Measurements from ENCODE around the gene SETD6. TPM values are rescaled to one million over a fixed set of nuclear protein-coding genes. Genes with fewer than 3 reads are reported as not detected.
A peak's percentile ranks its signal among the peaks of the same experiment; 100 is the strongest.
"Not testable (repeated sequence)": the region's sequence is repeated elsewhere in the genome, so short reads cannot be mapped to it uniquely, and the experiment has no call there.

Gene SETD6
- total RNA-seq, 2 experiments from 2014 or later = 8.9 to 9.2 TPM

- Mint-ChIP-seq H3K27me3 (peaks cover 5% of the 10 kb centered on the region), H3K9me3 (no peaks in the 10 kb centered on the region), H3K36me3 (ENCODE audit: low read depth) (no peaks in the 10 kb centered on the region), H3K4me3 (no peak overlapping the region), H3K4me1 (no peaks in the 10 kb centered on the region), H3K27ac (no peak overlapping the region)
- CTCF ChIA-PET = no interaction called here
- no peak for DNase-seq
- POLR2A ChIA-PET = no interaction called here
These were observed 33.4 kb upstream of the SETD6 start for GRCh38 chr16:58481931-58482330.

GRCh38 chr16:58485184-58485887, 30.0 kb upstream of the SETD6 start:
- H3K27me3 Mint-ChIP-seq = peaks cover 3% of the 10 kb centered on the region
- POLR2A ChIA-PET = no interaction called here
- CTCF ChIA-PET = interaction anchor here (0.5 to 7.4 kb wide), 4 partner anchors 10 to 302 kb away, joined by 3 to 213 read pairs (median 4); no protein-coding TSS in a partner anchor
- H3K9me3 Mint-ChIP-seq = no peaks in the 10 kb centered on the region
- no peak for DNase-seq
- H3K4me3 Mint-ChIP-seq = no peak overlapping the region
- H3K36me3 Mint-ChIP-seq (ENCODE audit: low read depth) = no peaks in the 10 kb centered on the region
- no peaks in the 10 kb centered on the region for H3K4me1 Mint-ChIP-seq
- H3K27ac Mint-ChIP-seq = no peak overlapping the region

GRCh38 chr16:58487566-58488351, 27.6 kb upstream of the SETD6 start:
- Mint-ChIP-seq H3K27me3 (peaks cover 3% of the 10 kb centered on the region), H3K27ac (no peak overlapping the region), H3K9me3 (no peaks in the 10 kb centered on the region), H3K4me3 (no peak overlapping the region), H3K4me1 (no peaks in the 10 kb centered on the region), H3K36me3 (ENCODE audit: low read depth) (no peaks in the 10 kb centered on the region)
- peak; percentile 74 for DNase-seq
- ChIA-PET POLR2A (interaction anchor here (2.4 kb wide), 1 partner anchor 151 kb away, joined by 9 read pairs; no protein-coding TSS in a partner anchor), CTCF (interaction anchor here (0.6 to 7.4 kb wide), 13 partner anchors 26 to 188 kb away, joined by 3 to 213 read pairs (median 3); partner anchors contain the start of gene GINS3)

DNA sequence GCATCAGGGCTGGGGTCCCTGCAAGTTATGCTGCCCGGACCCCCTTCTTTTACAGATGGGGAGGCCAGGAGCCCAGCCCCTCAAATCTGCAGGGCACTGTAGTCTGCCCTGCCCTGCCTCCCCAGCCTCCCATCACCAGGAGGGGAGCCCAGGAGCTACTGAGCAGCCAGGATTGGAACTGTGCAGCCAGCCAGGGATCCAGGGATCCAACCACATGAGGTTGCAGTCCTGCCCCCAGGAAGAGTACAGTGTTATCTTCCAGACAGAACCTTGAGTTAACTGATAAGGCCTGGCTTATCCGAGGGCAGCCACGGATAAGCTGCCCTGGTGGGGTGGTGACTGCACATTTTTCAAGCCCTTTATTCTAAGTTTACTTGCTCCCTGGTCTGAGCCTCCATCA, 26.8 kb upstream of the SETD6 start:
- no peak overlapping the region for H3K4me3 Mint-ChIP-seq
- CTCF ChIA-PET = interaction anchor here (0.6 to 7.4 kb wide), 9 partner anchors 30 to 189 kb away, joined by 3 to 213 read pairs (median 3); no protein-coding TSS in a partner anchor

DNA sequence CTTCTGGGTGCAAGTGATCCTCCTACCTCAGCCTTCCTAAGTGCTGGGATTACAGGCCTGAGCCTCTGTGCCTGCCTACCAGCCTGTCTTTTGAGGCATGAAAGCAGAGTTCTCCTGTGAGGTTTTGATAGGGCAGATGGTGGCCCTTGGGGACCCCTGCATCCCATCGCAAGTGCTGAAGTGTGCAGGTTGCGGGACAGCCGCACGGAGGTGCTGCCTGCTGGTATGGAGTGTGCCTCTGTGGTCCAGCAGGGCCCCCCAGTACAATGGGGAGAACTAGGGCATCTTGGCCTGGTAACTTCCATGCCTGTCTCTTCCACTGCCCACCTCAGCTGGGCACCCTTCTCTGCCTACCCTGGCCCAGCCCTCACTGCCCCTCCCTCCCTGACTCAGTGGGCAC, 25.3 kb upstream of the SETD6 start:
- ChIA-PET POLR2A (no interaction called here), CTCF (interaction anchor here (1.0 to 7.4 kb wide), 2 partner anchors 15 to 152 kb away, joined by 3 to 213 read pairs; no protein-coding TSS in a partner anchor)
- Mint-ChIP-seq H3K4me1 (peaks cover 3% of the 10 kb centered on the region), H3K27ac (no peak overlapping the region), H3K36me3 (ENCODE audit: low read depth) (no peaks in the 10 kb centered on the region), H3K9me3 (no peaks in the 10 kb centered on the region), H3K27me3 (peaks cover 6% of the 10 kb centered on the region), H3K4me3 (no peak overlapping the region)
- no peak for DNase-seq

More for the DNA sequence above, 26.8 kb upstream of the SETD6 start:
- H3K27ac Mint-ChIP-seq = no peak overlapping the region
- no peaks in the 10 kb centered on the region for H3K4me1 Mint-ChIP-seq
- DNase-seq = no peak
- no peaks in the 10 kb centered on the region for H3K9me3 Mint-ChIP-seq
- H3K27me3 Mint-ChIP-seq = peaks cover 6% of the 10 kb centered on the region
- POLR2A ChIA-PET = interaction anchor here (2.4 kb wide), 1 partner anchor 152 kb away, joined by 9 read pairs; no protein-coding TSS in a partner anchor
- H3K36me3 Mint-ChIP-seq (ENCODE audit: low read depth) = no peaks in the 10 kb centered on the region

DNA sequence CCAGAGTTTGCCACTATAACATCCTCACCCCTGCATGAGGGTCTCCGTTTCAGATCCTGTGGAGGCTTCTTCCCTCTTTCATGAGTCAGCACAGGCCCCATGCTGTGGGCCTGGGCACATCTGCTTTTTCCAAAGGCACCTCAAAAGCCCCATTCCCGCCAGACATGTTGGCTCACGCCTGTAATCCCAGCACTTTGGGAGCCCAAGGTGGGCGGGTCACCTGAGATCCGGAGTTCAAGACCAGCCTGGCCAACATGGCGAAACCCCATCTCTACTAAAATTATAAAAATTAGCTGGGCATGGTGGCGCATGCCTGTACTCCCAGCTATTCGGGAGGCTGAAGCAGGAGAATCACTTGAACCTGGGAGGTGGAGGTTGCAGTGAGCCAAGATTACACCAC, 24.8 kb upstream of the SETD6 start:
- POLR2A ChIA-PET; H3K27me3 Mint-ChIP-seq; H3K9me3 Mint-ChIP-seq; H3K4me3 Mint-ChIP-seq; H3K27ac Mint-ChIP-seq; H3K36me3 Mint-ChIP-seq (ENCODE audit: low read depth); H3K4me1 Mint-ChIP-seq; DNase-seq: not testable (repeated sequence)
- CTCF ChIA-PET = interaction anchor here (1.0 to 4.1 kb wide), 3 partner anchors 15 to 155 kb away, joined by 3 to 29 read pairs (median 3); no protein-coding TSS in a partner anchor

DNA sequence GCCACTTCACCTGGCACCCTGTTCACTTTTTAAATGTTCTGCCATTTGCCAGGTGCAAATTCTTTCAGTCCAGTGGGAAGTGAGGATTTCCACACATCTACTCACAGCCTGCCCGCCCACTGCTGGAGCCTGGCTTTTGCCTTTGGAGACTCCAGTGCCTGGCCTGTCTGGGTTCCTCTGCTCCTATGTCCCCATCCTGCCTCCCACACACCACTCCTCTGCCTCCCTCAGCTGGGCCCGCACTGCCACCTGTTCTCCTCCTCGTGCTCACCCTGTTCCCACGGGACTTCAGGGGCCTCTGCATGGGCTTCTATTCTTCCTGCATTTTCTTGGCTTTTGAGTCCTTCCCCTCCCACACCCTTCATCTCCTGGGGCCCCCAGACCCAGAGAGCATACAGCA, 23.3 kb upstream of the SETD6 start:
- Mint-ChIP-seq H3K9me3 (no peaks in the 10 kb centered on the region), H3K27me3 (peaks cover 2% of the 10 kb centered on the region), H3K4me3 (no peak overlapping the region), H3K4me1 (peaks cover 15% of the 10 kb centered on the region), H3K36me3 (ENCODE audit: low read depth) (no peaks in the 10 kb centered on the region), H3K27ac (no peak overlapping the region)
- CTCF ChIA-PET = interaction anchor here (0.6 to 4.1 kb wide), 3 partner anchors 143 to 156 kb away, joined by 3 to 29 read pairs (median 6); no protein-coding TSS in a partner anchor
- no peak for DNase-seq
- POLR2A ChIA-PET = no interaction called here

- Mint-ChIP-seq H3K27me3 (peaks cover 2% of the 10 kb centered on the region), H3K4me1 (peaks cover 16% of the 10 kb centered on the region), H3K4me3 (no peak overlapping the region), H3K27ac (no peak overlapping the region), H3K36me3 (ENCODE audit: low read depth) (no peaks in the 10 kb centered on the region), H3K9me3 (no peaks in the 10 kb centered on the region)
- ChIA-PET POLR2A (no interaction called here), CTCF (interaction anchor here (0.6 to 4.1 kb wide), 2 partner anchors 143 to 157 kb away, joined by 3 to 29 read pairs; no protein-coding TSS in a partner anchor)
- DNase-seq = no peak
These were observed 22.6 kb upstream of the SETD6 start for GRCh38 chr16:58492735-58493134.

- H3K27ac Mint-ChIP-seq = no peak overlapping the region
- POLR2A ChIA-PET = no interaction called here
- H3K9me3 Mint-ChIP-seq = no peaks in the 10 kb centered on the region
- CTCF ChIA-PET = interaction anchor here (4.1 kb wide), 1 partner anchor 158 kb away, joined by 29 read pairs; no protein-coding TSS in a partner anchor
- peaks cover 2% of the 10 kb centered on the region for H3K27me3 Mint-ChIP-seq
- H3K36me3 Mint-ChIP-seq (ENCODE audit: low read depth) = no peaks in the 10 kb centered on the region
- peaks cover 16% of the 10 kb centered on the region for H3K4me1 Mint-ChIP-seq
- no peak overlapping the region for H3K4me3 Mint-ChIP-seq
- DNase-seq = no peak
These were observed 21.4 kb upstream of the SETD6 start for GRCh38 chr16:58493756-58494431.

GRCh38 chr16:58494981-58495520, 20.3 kb upstream of the SETD6 start:
- Mint-ChIP-seq H3K4me3 (no peak overlapping the region), H3K27ac (no peak overlapping the region), H3K36me3 (ENCODE audit: low read depth) (no peaks in the 10 kb centered on the region), H3K4me1 (peaks cover 16% of the 10 kb centered on the region), H3K27me3 (peaks cover 3% of the 10 kb centered on the region), H3K9me3 (no peaks in the 10 kb centered on the region)
- peak; percentile 72 for DNase-seq
- ChIA-PET CTCF (interaction anchor here (0.7 to 1.3 kb wide), 5 partner anchors 9 to 261 kb away, joined by 4 to 10 read pairs (median 5); partner anchors contain the start of gene GINS3), POLR2A (interaction anchor here (1.3 kb wide), 1 partner anchor 102 kb away, joined by 3 read pairs; no protein-coding TSS in a partner anchor)

DNA sequence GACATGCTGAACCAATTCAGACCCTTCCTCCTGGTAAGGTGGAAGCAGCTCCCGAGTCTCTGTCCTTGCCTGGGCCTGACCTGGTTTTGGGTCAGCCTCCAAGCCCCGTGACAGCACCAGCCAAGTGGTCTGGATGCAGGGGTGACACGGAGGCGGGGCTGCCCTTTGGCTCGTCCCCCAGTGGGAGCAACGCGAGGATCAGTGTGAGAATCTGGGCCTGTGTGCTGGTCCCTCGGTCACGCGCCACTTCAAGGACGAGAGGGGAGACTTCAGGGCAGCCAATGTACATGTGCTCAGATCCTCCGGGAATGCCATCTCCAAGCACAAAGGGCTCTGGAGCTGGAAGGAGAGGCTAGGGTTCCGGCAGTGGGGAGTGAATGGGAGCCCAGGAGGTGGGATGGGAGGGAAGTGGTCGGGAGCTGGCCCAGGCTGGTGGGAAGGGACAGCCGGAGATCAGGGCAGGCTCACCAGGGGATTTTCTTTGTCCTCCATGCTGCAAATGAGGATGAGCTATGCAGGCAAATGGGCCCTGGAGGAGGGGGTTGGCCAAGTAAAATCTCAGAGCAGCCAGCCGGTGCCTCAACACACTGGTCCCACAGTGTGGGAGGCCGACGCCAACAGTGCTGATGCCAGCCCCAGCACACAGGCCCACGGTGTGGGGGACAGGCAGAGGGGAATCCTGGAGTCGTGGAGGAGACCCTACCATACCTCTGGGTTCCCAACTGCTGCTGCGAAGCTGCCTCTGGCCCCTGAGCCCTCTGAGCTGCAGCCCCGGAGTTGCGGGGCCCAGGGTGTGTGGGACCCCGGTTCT, 19.6 kb upstream of the SETD6 start:
- Mint-ChIP-seq H3K4me3 (no peak overlapping the region), H3K36me3 (ENCODE audit: low read depth) (no peaks in the 10 kb centered on the region), H3K4me1 (peaks cover 18% of the 10 kb centered on the region), H3K27me3 (peaks cover 4% of the 10 kb centered on the region), H3K27ac (no peak overlapping the region), H3K9me3 (no peaks in the 10 kb centered on the region)
- no peak for DNase-seq
- CTCF ChIA-PET = interaction anchor here (0.7 to 1.3 kb wide), 5 partner anchors 10 to 260 kb away, joined by 4 to 10 read pairs (median 5); partner anchors contain the start of gene GINS3
- POLR2A ChIA-PET = interaction anchor here (1.3 kb wide), 1 partner anchor 103 kb away, joined by 3 read pairs; no protein-coding TSS in a partner anchor

Data from activated CD4-positive, alpha-beta memory T cell treated with anti-CD3 and anti-CD28 coated beads, Interleukin-2, amount 10 ng/mL, durations not matched to agents 7 days and 5 days (primary cell).